GM23248 (cell line): ENCODE data around the gene RASSF3. TPM values are rescaled to one million over a fixed set of nuclear protein-coding genes. Genes with fewer than 3 reads are reported as not detected.

Source experiments
- DNase-seq: peaks from one replicate; pipeline ENCODE4 v3.0.0-alpha.2; 2015
- H2AFZ ChIP-seq: fragments of 200-600 bp; sonication (generic); 2 replicates; pipeline ENCODE4 v1.6.1; 2016; ENCODE audit warnings: antibody characterized with exemption
- H3F3A ChIP-seq: fragments of 200-600 bp; sonication (generic); 2 replicates; pipeline ENCODE4 v1.6.1; 2016; ENCODE audit warnings: mild to moderate bottlenecking, antibody characterized with exemption, mixed run types; ENCODE audit not compliant: insufficient read depth
- H3K27ac ChIP-seq: fragments of 200-600 bp; sonication (generic); 2 replicates; pipeline ENCODE4 v1.5.1; 2016; ENCODE audit warnings: mild to moderate bottlenecking
- H3K27me3 ChIP-seq: fragments of 200-600 bp; sonication (generic); replicated peaks from 2 replicates; pipeline ENCODE4 v1.6.1; 2016; ENCODE audit warnings: mild to moderate bottlenecking; ENCODE audit not compliant: insufficient read depth
- H3K36me3 ChIP-seq: fragments of 200-600 bp; sonication (generic); 2 replicates; pipeline ENCODE4 v1.6.1; 2016; ENCODE audit warnings: low read depth, mild to moderate bottlenecking
- H3K4me1 ChIP-seq: fragments of 200-600 bp; sonication (generic); 2 replicates; pipeline ENCODE4 v1.6.1; 2016; ENCODE audit warnings: mild to moderate bottlenecking; ENCODE audit not compliant: insufficient read depth
- H3K4me2 ChIP-seq: fragments of 200-600 bp; sonication (generic); one replicate; pipeline ENCODE4 v1.6.1; 2016; ENCODE audit warnings: mild to moderate bottlenecking; ENCODE audit not compliant: unreplicated experiment
- H3K4me3 ChIP-seq: fragments of 200-600 bp; sonication (generic); 2 replicates; pipeline ENCODE4 v1.5.1; 2016; ENCODE audit warnings: mild to moderate bottlenecking
- H3K79me2 ChIP-seq: fragments of 200-600 bp; sonication (generic); 2 replicates; pipeline ENCODE4 v1.6.1; 2016; ENCODE audit warnings: mild to moderate bottlenecking; ENCODE audit not compliant: insufficient read depth
- H3K9ac ChIP-seq: fragments of 200-600 bp; sonication (generic); 2 replicates; pipeline ENCODE4 v1.6.1; 2016; ENCODE audit warnings: mild to moderate bottlenecking
- H3K9me2 ChIP-seq: fragments of 200-600 bp; sonication (generic); 2 replicates; pipeline ENCODE4 v1.6.1; 2016; ENCODE audit warnings: mixed run types, mild to moderate bottlenecking, moderate library complexity; ENCODE audit not compliant: insufficient read depth
- H3K9me3 ChIP-seq: fragments of 200-600 bp; sonication (generic); one replicate; pipeline ENCODE4 v1.6.1; 2017; ENCODE audit warnings: low read depth
- H4K20me1 ChIP-seq: fragments of 200-600 bp; sonication (generic); 2 replicates; pipeline ENCODE4 v1.6.0; 2016; ENCODE audit not compliant: insufficient read depth
- EZH2 ChIP-seq: fragments of 200-600 bp; sonication (generic); IDR thresholded peaks from 2 replicates; pipeline ENCODE4 v1.6.1; 2018; ENCODE audit warnings: antibody characterized with exemption, mild to moderate bottlenecking; ENCODE audit not compliant: insufficient read depth, poor library complexity, severe bottlenecking
- EZH2phosphoT487 ChIP-seq: fragments of 200-600 bp; sonication (generic); IDR thresholded peaks from 2 replicates; pipeline ENCODE4 v1.6.1; 2018; ENCODE audit warnings: antibody characterized with exemption, moderate library complexity, mild to moderate bottlenecking, low read depth; ENCODE audit not compliant: insufficient read depth
- WGBS, 2 experiments: methylation state at CpG; one replicate each; pipeline ENCODE4 v1.1.6; 2015 to 2017; ENCODE audit warnings: low lambda C conversion rate in 2 of 2, low coverage in 1 of 2; ENCODE audit errors: missing lambda C conversion rate in 2 of 2; 5-methylcytosine and 5-hydroxymethylcytosine counted together
- in situ Hi-C: fragments of 300-500 bp; cut with MboI; formaldehyde crosslinking; loops from 2 replicates; pipeline ENCODE4 v1.15.0; 2020
- polyA plus RNA-seq: library from polyadenylated mRNA; unstranded; fragments of >200 nt; fragmentation: Nextera tagmentation; extraction: Ambion mirVana; gene quantifications from 2 replicates; pipeline ENCODE4 v1.2.1, GENCODE V29; 2016
- total RNA-seq: library from RNA; depleted of rRNA; stranded (reverse); fragments of >200 nt; shearing (Covaris generic); gene quantifications from 2 replicates; pipeline ENCODE4 v1.2.3, GENCODE V29; 2014

RASSF3 gene
- total and polyA plus RNA-seq, 2 experiments from 2014 or later, result 1.9 to 4.9 TPM

DNA sequence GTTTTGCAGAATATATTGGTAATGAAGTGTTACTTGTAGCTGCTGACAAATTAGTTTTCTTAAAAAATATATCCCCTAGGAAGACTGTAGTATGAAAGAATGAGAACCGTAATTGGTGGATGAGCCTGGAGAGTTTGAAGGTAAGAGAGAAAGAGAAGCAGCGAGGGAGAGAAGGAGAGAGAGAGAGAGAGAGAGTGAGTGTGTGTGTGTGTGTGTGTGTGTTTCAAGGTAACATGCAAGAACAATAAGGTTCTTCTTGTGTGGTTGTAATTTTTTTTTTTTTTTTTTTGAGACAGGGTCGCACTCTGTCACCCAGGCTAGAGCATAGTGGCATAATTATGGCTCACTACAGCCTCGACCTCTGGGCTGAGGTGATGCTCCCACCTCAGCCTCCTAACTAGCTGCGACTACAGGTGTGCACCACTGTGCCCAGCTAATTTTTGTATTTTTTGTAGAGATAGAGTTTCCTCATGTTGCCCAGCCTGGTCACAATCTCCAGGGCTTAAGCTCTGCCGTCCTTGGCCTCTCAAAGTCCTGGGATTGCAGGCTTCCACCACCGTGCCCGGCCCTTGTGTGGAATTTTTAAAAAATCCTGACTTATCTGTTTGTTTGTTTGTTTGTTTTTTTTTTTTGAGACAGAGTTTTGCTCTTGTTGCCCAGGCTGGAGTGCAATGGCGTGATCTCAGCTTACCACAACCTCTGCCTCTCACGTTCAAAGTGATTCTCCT, 73.7 kb downstream of the RASSF3 start:
- in situ Hi-C loops, result no loop called here
- no peaks in the 10 kb centered on the region for H3K79me2 ChIP-seq
- no peak for DNase-seq
- H3K4me2 ChIP-seq, result no peak overlapping the region
- WGBS, 2 experiments, result 96 to 97% methylated on average over 10 of the region's 10 CpGs
- no peak overlapping the region for H3K4me3 ChIP-seq
- peaks cover 11% of the 10 kb centered on the region for H3K4me1 ChIP-seq
- H3K9me2 ChIP-seq, result no peaks in the 10 kb centered on the region
- no peaks in the 10 kb centered on the region for H3K9me3 ChIP-seq
- H2AFZ ChIP-seq, result no peak overlapping the region
- TF ChIP-seq EZH2 (no peak), EZH2phosphoT487 (no peak)
- H3K9ac ChIP-seq, result no peak overlapping the region
- no peaks in the 10 kb centered on the region for H3K36me3 ChIP-seq
- no peaks in the 10 kb centered on the region for H4K20me1 ChIP-seq
- H3F3A ChIP-seq, result peaks cover 7% of the 10 kb centered on the region; the same call in 1 of the 2 replicates
- H3K27me3 ChIP-seq, result no peaks in the 10 kb centered on the region
- no peak overlapping the region for H3K27ac ChIP-seq

DNA sequence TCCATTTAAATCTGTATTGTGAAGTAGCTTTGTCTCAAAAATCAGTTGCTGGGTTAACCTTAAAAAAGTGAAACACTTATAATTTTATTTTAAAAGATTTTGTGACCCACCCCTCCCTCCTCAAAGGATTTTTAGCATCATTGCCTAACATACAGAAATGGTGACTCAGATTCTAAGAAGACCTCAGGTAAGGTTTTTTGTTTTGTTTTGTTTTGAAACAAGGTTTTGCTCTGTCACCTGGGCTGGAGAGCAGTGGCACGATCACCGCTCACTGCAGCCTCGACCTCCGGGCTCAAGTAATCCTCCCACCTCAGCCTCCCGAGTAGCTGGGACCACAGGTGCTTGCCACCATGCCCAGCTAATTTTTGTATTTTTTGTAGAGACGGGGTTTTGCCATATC, 74.8 kb downstream of the RASSF3 start:
- no peak overlapping the region for H3K4me3 ChIP-seq
- peaks cover 4% of the 10 kb centered on the region for H3K4me1 ChIP-seq
- H3K27ac ChIP-seq, result no peak overlapping the region
- H3K9me2 ChIP-seq, result no peaks in the 10 kb centered on the region
- no peaks in the 10 kb centered on the region for H3K27me3 ChIP-seq
- DNase-seq, result no peak
- no peaks in the 10 kb centered on the region for H3K79me2 ChIP-seq
- peaks cover 4% of the 10 kb centered on the region; the same call in 1 of the 2 replicates for H3F3A ChIP-seq
- no peaks in the 10 kb centered on the region for H3K9me3 ChIP-seq
- no peaks in the 10 kb centered on the region for H4K20me1 ChIP-seq
- in situ Hi-C loops, result no loop called here
- no peak overlapping the region for H2AFZ ChIP-seq
- no peaks in the 10 kb centered on the region for H3K36me3 ChIP-seq
- no peak overlapping the region for H3K9ac ChIP-seq
- no peak overlapping the region for H3K4me2 ChIP-seq
- WGBS, 2 experiments, result 91 to 94% methylated on average over 6 of the region's 6 CpGs
- no peak for TF ChIP-seq EZH2phosphoT487
- no peak for TF ChIP-seq EZH2

DNA sequence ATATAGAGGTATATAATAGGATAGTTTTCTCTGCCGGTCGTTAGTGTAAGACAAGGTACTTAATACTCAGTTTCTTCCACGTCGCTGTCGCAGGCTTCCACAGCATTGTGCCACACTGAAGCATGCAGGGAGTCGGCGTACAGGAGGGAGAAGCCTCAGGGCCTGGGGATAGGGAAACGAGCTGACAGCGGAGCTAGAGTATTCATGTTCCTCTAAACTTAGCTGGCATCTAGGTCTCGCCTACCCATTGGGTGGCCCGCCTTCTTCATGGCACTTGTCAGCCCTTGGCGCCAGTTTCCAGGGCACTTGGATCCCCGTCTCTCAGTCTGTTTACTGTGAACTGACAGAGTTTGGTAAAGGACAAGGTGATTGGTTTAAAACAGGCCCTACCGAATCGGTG, 75.3 kb downstream of the RASSF3 start:
- no peaks in the 10 kb centered on the region for H3K27me3 ChIP-seq
- no peaks in the 10 kb centered on the region for H3K9me2 ChIP-seq
- no peak overlapping the region for H3K4me3 ChIP-seq
- H3K27ac ChIP-seq, result no peak overlapping the region
- no peak overlapping the region for H3K4me2 ChIP-seq
- H3F3A ChIP-seq, result no peaks in the 10 kb centered on the region
- no peak overlapping the region for H2AFZ ChIP-seq
- in situ Hi-C loops, result no loop called here
- 96 to 97% methylated on average over 15 of the region's 15 CpGs for WGBS, 2 experiments
- H3K9me3 ChIP-seq, result no peaks in the 10 kb centered on the region
- no peak for TF ChIP-seq EZH2
- no peak for TF ChIP-seq EZH2phosphoT487
- no peaks in the 10 kb centered on the region for H3K79me2 ChIP-seq
- H4K20me1 ChIP-seq, result no peaks in the 10 kb centered on the region
- no peaks in the 10 kb centered on the region for H3K36me3 ChIP-seq
- no peaks in the 10 kb centered on the region for H3K4me1 ChIP-seq
- no peak overlapping the region for H3K9ac ChIP-seq
- DNase-seq, result no peak

DNA sequence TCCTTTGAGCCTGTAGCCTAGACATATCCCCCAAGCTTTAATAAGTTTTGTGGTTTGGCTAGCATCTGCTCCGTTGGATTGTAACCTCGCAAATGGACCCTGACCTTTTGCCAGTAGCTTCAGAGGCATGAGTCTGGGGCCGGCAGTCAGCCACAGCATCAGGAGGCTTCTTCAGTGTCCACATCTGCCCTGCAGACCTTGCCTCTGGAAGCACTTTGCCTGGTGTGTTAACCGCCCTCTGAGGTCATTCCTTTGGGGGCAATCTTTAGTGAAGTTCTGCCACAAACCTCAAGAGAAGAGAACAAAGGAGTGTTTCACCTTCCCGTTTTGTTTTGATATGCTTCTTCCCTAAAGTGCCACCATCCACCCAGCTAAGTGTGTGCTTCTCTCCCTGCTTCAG, 77.5 kb downstream of the RASSF3 start:
- Histone ChIP-seq H3K9me3 (no peaks in the 10 kb centered on the region), H3K4me1 (no peaks in the 10 kb centered on the region), H3K79me2 (no peaks in the 10 kb centered on the region), H2AFZ (no peak overlapping the region), H3F3A (no peaks in the 10 kb centered on the region), H3K9ac (no peak overlapping the region), H3K4me2 (no peak overlapping the region), H3K9me2 (no peaks in the 10 kb centered on the region), H3K27me3 (no peaks in the 10 kb centered on the region), H4K20me1 (no peaks in the 10 kb centered on the region), H3K27ac (no peak overlapping the region), H3K36me3 (no peaks in the 10 kb centered on the region), H3K4me3 (no peak overlapping the region)
- no peak for DNase-seq
- WGBS, 2 experiments, result 38 to 39% methylated on average over 5 of the region's 5 CpGs
- no peak for TF ChIP-seq EZH2phosphoT487
- TF ChIP-seq EZH2, result no peak
- in situ Hi-C loops, result no loop called here

DNA sequence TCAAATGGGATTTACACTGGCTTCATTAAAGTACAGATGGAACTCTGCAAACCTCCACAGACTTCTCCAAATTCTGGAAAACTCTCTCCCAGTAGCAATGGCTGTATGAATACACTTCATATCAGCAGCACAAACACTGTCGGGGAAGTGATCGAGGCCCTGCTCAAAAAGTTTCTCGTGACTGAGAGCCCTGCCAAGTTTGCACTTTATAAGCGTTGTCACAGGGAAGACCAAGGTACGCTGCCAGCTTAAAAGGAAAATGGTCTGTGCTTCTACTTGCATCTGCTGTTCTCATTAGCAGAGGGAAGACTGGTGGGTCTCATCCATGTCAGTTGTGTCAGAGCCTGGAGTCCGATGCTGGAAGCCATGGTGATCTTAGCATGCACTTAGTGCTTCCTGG, 77.9 kb downstream of the RASSF3 start:
- TF ChIP-seq EZH2phosphoT487 (no peak), EZH2 (no peak)

More for the DNA sequence above, 77.9 kb downstream of the RASSF3 start:
- H3K9ac ChIP-seq, result no peak overlapping the region
- no peaks in the 10 kb centered on the region for H3K27me3 ChIP-seq
- 79 to 80% methylated on average over 6 of the region's 6 CpGs for WGBS, 2 experiments
- in situ Hi-C loops, result no loop called here
- H3K27ac ChIP-seq, result no peak overlapping the region
- H3K36me3 ChIP-seq, result no peaks in the 10 kb centered on the region
- H3K4me2 ChIP-seq, result no peak overlapping the region
- no peaks in the 10 kb centered on the region for H3K9me3 ChIP-seq
- H3K9me2 ChIP-seq, result no peaks in the 10 kb centered on the region
- no peaks in the 10 kb centered on the region for H3K79me2 ChIP-seq
- no peaks in the 10 kb centered on the region for H4K20me1 ChIP-seq
- H3F3A ChIP-seq, result no peaks in the 10 kb centered on the region
- H3K4me3 ChIP-seq, result no peak overlapping the region
- H2AFZ ChIP-seq, result no peak overlapping the region
- H3K4me1 ChIP-seq, result no peaks in the 10 kb centered on the region
- DNase-seq, result no peak
